Natural killer cell (primary cell): Measurements from ENCODE around the gene CNTFR. TPM values are rescaled to one million over a fixed set of nuclear protein-coding genes. Genes with fewer than 3 reads are reported as not detected.

ENCODE experiments used
- ATAC-seq, 3 donors: fragments of 150-1000 bp in 2 of 3; fragments of 200-7000 bp in 1 of 3; cut with Tn5 transposase; 1 replicate in 1 of 3; 2 replicates in 2 of 3; pipeline ENCODE4 v1.10.0; 2021; ENCODE audit warnings: mild to moderate bottlenecking in 2 of 3, moderate library complexity in 2 of 3
- DNase-seq, 2 donors: peaks; one replicate each; pipeline versions ENCODE4 v3.0.0 to v3.0.0-alpha.2; 2013 to 2021; ENCODE audit warnings: mixed read lengths in 1 of 2
- H3K27ac ChIP-seq: one replicate; pipeline ENCODE4 v1.5.1; 2013; ENCODE audit warnings: mild to moderate bottlenecking, low read length
- H3K27me3 ChIP-seq: one replicate; pipeline ENCODE4 v1.6.1; 2013; ENCODE audit warnings: low read length; ENCODE audit not compliant: control insufficient read depth, insufficient read depth
- H3K36me3 ChIP-seq: one replicate; pipeline ENCODE4 v1.6.1; 2013; ENCODE audit warnings: low read length; ENCODE audit not compliant: control insufficient read depth, insufficient read depth
- H3K4me1 ChIP-seq: one replicate; pipeline ENCODE4 v1.6.1; 2013; ENCODE audit warnings: low read length; ENCODE audit not compliant: control insufficient read depth, insufficient read depth
- H3K4me3 ChIP-seq: one replicate; pipeline ENCODE4 v1.5.1; 2013; ENCODE audit warnings: low read length
- H3K9me3 ChIP-seq: one replicate; pipeline ENCODE4 v1.6.1; 2013; ENCODE audit warnings: low read length; ENCODE audit not compliant: control insufficient read depth, insufficient read depth
- H3K27ac Mint-ChIP-seq, 2 donors: one replicate each; pipeline ENCODE4 v1.8.0; 2022; ENCODE audit warnings: mild to moderate bottlenecking in 2 of 2, mixed read lengths in 2 of 2, moderate library complexity in 1 of 2
- H3K27me3 Mint-ChIP-seq, 2 donors: one replicate each; pipeline ENCODE4 v1.8.0; 2022; ENCODE audit warnings: low read depth in 2 of 2, mixed read lengths in 2 of 2
- H3K36me3 Mint-ChIP-seq: one replicate; pipeline ENCODE4 v1.8.0; 2022; ENCODE audit warnings: mixed read lengths
- H3K4me1 Mint-ChIP-seq, 2 donors: one replicate each; pipeline ENCODE4 v1.8.0; 2022; ENCODE audit warnings: mixed read lengths in 2 of 2
- H3K4me3 Mint-ChIP-seq: one replicate; pipeline ENCODE4 v1.8.0; 2022; ENCODE audit warnings: mild to moderate bottlenecking, moderate library complexity, mixed read lengths
- H3K9me3 Mint-ChIP-seq, 2 donors: one replicate each; pipeline ENCODE4 v1.8.0; 2022; ENCODE audit warnings: mixed read lengths in 2 of 2
- CTCF ChIP-seq: fragments of 200-600 bp; IDR thresholded peaks from one replicate; pipeline ENCODE4 v1.8.0; 2022; ENCODE audit warnings: antibody characterized with exemption
- WGBS: methylation state at CpG from one replicate; pipeline ENCODE4 v1.1.7; 2013; ENCODE audit warnings: missing lambda C conversion rate; ENCODE audit not compliant: insufficient coverage; 5-methylcytosine and 5-hydroxymethylcytosine counted together
- intact Hi-C: fragments of 100-400 bp; cut with micrococcal nuclease; formaldehyde crosslinking; loops from one replicate; pipeline ENCODE4 v1.14.2; 2022
- total RNA-seq, 4 donors: library from RNA; stranded (reverse); fragments of 120-200 nt in 1 of 4; gene quantifications; one replicate each; pipeline versions ENCODE4 v1.2.3 to v1.2.4, GENCODE V29; 2013 to 2022

The CNTFR gene
- total RNA-seq, 3 donors from 2014 or later (not counting 1 experiment from before 2014, with no cell fraction given), result not detected

GRCh38 chr9:34508463-34508862, 81.1 kb downstream of the CNTFR start:
- Histone ChIP-seq H3K36me3 (no peaks in the 10 kb centered on the region), H3K9me3 (no peaks in the 10 kb centered on the region), H3K4me3 (no peak overlapping the region), H3K27ac (no peak overlapping the region), H3K4me1 (no peaks in the 10 kb centered on the region), H3K27me3 (no peaks in the 10 kb centered on the region)
- Mint-ChIP-seq H3K27ac (no peak overlapping the region), H3K4me1 (no peaks in the 10 kb centered on the region), H3K36me3 (no peaks in the 10 kb centered on the region), H3K27me3 (peaks cover 0 to 8% of the 10 kb centered on the region in 2 donors), H3K9me3 (no peaks in the 10 kb centered on the region), H3K4me3 (no peak overlapping the region)
- no peak for TF ChIP-seq CTCF
- WGBS, result 100% methylated on average over 3 of the region's 3 CpGs
- DNase-seq (no peak), ATAC-seq (no peak)
- intact Hi-C loops, result no loop called here

GRCh38 chr9:34507966-34508365, 81.6 kb downstream of the CNTFR start:
- ATAC-seq, result no peak
- no peak for TF ChIP-seq CTCF
- Mint-ChIP-seq H3K9me3 (no peaks in the 10 kb centered on the region), H3K4me1 (no peaks in the 10 kb centered on the region), H3K27me3 (peaks cover 0 to 8% of the 10 kb centered on the region in 2 donors), H3K4me3 (no peak overlapping the region), H3K27ac (no peak overlapping the region), H3K36me3 (no peaks in the 10 kb centered on the region)
- no peak overlapping the region for H3K4me3 ChIP-seq
- no peaks in the 10 kb centered on the region for H3K4me1 ChIP-seq
- DNase-seq, result no peak
- H3K27ac ChIP-seq, result no peak overlapping the region
- no peaks in the 10 kb centered on the region for H3K36me3 ChIP-seq
- no peaks in the 10 kb centered on the region for H3K27me3 ChIP-seq
- intact Hi-C loops, result no loop called here
- H3K9me3 ChIP-seq, result no peaks in the 10 kb centered on the region

DNA sequence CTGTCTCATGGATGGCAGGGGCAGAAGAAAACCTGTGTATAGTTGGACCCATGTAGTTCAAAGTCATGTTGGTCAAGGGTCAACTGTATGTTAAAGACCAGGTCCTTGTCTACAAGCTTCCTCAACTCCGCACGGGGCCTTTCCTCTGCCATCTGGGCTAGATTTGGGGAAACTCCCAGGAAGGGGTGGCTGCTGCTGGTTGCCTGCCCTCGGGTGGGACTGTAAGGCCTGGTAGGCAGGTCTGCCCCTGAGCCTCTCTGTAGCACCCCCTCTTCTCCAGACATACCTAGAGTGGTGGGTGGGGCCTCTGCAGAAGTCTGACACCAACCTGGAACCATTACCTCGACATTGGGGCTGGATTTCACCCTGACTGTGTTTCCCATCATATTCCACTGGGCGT, 82.0 kb downstream of the CNTFR start:
- Mint-ChIP-seq H3K27me3 (peaks cover 0 to 8% of the 10 kb centered on the region in 2 donors), H3K36me3 (no peaks in the 10 kb centered on the region), H3K27ac (no peak overlapping the region), H3K4me3 (no peak overlapping the region), H3K9me3 (no peaks in the 10 kb centered on the region), H3K4me1 (no peaks in the 10 kb centered on the region)
- no peak for TF ChIP-seq CTCF
- no peaks in the 10 kb centered on the region for H3K27me3 ChIP-seq
- H3K36me3 ChIP-seq, result no peaks in the 10 kb centered on the region
- no peak overlapping the region for H3K27ac ChIP-seq
- WGBS, result 88% methylated on average over 5 of the region's 5 CpGs
- no peaks in the 10 kb centered on the region for H3K4me1 ChIP-seq
- no peak for ATAC-seq
- H3K9me3 ChIP-seq, result no peaks in the 10 kb centered on the region
- no peak overlapping the region for H3K4me3 ChIP-seq
- intact Hi-C loops, result no loop called here
- DNase-seq, result no peak

DNA sequence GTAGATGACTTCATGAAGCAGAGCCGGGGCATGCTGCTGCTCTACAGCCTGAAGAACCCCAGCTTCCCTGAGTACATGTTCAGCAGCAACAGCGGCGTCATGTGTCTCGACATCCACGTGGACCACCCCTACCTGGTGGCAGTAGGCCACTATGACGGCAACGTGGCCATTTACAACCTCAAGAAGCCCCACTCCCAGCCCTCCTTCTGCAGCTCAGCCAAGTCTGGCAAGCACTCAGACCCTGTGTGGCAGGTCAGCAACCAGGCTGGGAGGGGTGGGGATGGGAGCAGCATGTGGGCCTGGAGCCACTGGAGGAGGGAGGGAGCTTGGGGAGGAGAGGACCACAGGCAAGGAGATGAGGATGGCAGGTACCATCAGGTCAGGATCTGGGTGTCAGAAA, 82.9 kb downstream of the CNTFR start:
- intact Hi-C loops, result no loop called here
- H3K4me1 Mint-ChIP-seq, result no peaks in the 10 kb centered on the region
- no peak for ATAC-seq

More for the DNA sequence above, 82.9 kb downstream of the CNTFR start:
- Mint-ChIP-seq H3K27me3 (peaks cover 0 to 8% of the 10 kb centered on the region in 2 donors), H3K4me3 (no peak overlapping the region), H3K27ac (no peak overlapping the region), H3K36me3 (no peaks in the 10 kb centered on the region), H3K9me3 (no peaks in the 10 kb centered on the region)
- WGBS, result 91% methylated on average over 7 of the region's 7 CpGs
- H3K27me3 ChIP-seq, result no peaks in the 10 kb centered on the region
- no peak overlapping the region for H3K4me3 ChIP-seq
- H3K27ac ChIP-seq, result no peak overlapping the region
- H3K36me3 ChIP-seq, result no peaks in the 10 kb centered on the region
- H3K4me1 ChIP-seq, result no peaks in the 10 kb centered on the region
- no peak for DNase-seq
- no peak for TF ChIP-seq CTCF
- no peaks in the 10 kb centered on the region for H3K9me3 ChIP-seq
